ENCODE measurements around the gene ATL1. TPM values are rescaled to one million over a fixed set of nuclear protein-coding genes. Genes with fewer than 3 reads are reported as not detected.

The ATL1 gene
- total and polyA plus RNA-seq, 2 of the 4 experiments (the other 2 are of a cell fraction), result 6.0 to 12.2 TPM

DNA sequence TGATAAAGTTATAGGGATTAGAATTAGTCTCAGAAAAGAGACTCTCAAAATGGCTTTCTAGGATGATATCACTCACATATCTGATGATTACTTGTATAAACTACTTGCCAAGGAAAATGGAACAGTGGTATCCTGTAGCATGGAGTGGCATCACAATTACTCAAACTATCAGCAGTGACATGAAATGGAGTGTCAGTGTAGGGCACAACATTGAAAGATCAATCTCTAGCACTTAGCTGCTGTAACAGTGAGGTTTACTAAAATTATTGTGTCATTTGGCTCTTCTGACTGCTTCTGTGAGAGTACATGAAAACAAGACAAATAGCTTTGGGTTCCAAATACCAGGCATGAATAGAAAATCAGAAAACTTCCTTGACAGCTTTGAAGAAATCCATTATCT, 20.9 kb upstream of the ATL1 start:
- H3K9me3 ChIP-seq (ENCODE audit: control insufficient read depth, insufficient read depth, low read length), result no peaks in the 10 kb centered on the region
- no peak overlapping the region for H2BK5ac ChIP-seq (ENCODE audit: low read depth, low read length, poor library complexity, severe bottlenecking)
- H2BK20ac ChIP-seq (ENCODE audit: low read depth, low read length), result no peak overlapping the region
- H3K4ac ChIP-seq (ENCODE audit: low read depth, low read length), result no peak overlapping the region
- intact Hi-C loops (cut with micrococcal nuclease), result loop anchor here (10.0 kb wide), 1 partner anchor 304 kb away; the partner anchor contains the start of gene SOS2
- no peak overlapping the region for H2AK5ac ChIP-seq (ENCODE audit: low read depth, low read length)
- no peaks in the 10 kb centered on the region for H3K4me1 ChIP-seq (ENCODE audit: control insufficient read depth, insufficient read depth, low read length)
- no peak overlapping the region for H2AFZ ChIP-seq (replicated peaks; ENCODE audit: low read length, poor library complexity)
- POLR2A ChIA-PET (ENCODE audit: unreplicated experiment), result no interaction called here
- CTCF ChIA-PET, result interaction anchor here (0.9 kb wide), 1 partner anchor 240 kb away, joined by 4 read pairs; no protein-coding TSS in a partner anchor
- no peaks in the 10 kb centered on the region for H4K20me1 ChIP-seq (ENCODE audit: insufficient read depth, low read length)
- no peaks in the 10 kb centered on the region for H3K36me3 ChIP-seq (ENCODE audit: control insufficient read depth, insufficient read depth, low read length)
- DNase-seq (no peak), ATAC-seq (ENCODE audit: low read depth) (no peak)
- in situ Hi-C loops (cut with MboI; ENCODE audit: low sequenced_read_pairs), result no loop called here
- no peak overlapping the region for H2AK9ac ChIP-seq (replicated peaks; ENCODE audit: low read depth, low read length, poor library complexity)
- no peaks in the 10 kb centered on the region; the same call in 1 of the 2 replicates for H3K27me3 ChIP-seq (ENCODE audit: control insufficient read depth, insufficient read depth, low read length)
- no peak overlapping the region for H4K91ac ChIP-seq (ENCODE audit: insufficient read depth, low read depth, low read length)
- H3K23ac ChIP-seq (ENCODE audit: low read depth, low read length), result no peak overlapping the region
- H2BK15ac ChIP-seq (ENCODE audit: low read depth, low read length), result no peak overlapping the region
- H3K9me1 ChIP-seq (ENCODE audit: insufficient read depth, low read length), result no peaks in the 10 kb centered on the region
- no peak overlapping the region for H3K18ac ChIP-seq (ENCODE audit: low read depth, low read length)
- no peak overlapping the region for H2BK120ac ChIP-seq (ENCODE audit: low read depth, low read length)
- no peak overlapping the region for H3K4me3 ChIP-seq (ENCODE audit: insufficient read depth, low read depth, low read length)
- dilution Hi-C loops (cut with HindIII; ENCODE audit: low sequenced_read_pairs, unreplicated experiment), result no loop called here
- H3K9ac ChIP-seq (ENCODE audit: low read depth, low read length), result no peak overlapping the region
- no peak overlapping the region for H3K4me2 ChIP-seq (ENCODE audit: low read depth, low read length)
- BruUV-seq (replicated peaks), result no TSS peak
- H3K56ac ChIP-seq (ENCODE audit: extremely low read depth, insufficient read depth, low read length), result no peak overlapping the region
- H4K8ac ChIP-seq (ENCODE audit: low read depth in 2 of 2, low read length in 2 of 2), result no peak overlapping the region
- no peak overlapping the region for H3K27ac ChIP-seq (ENCODE audit: insufficient read depth, low read length)
- no peak overlapping the region for H4K5ac ChIP-seq (ENCODE audit: low read depth, low read length)
- no peaks in the 10 kb centered on the region for H3K79me1 ChIP-seq (ENCODE audit: low read depth in 1 of 2, low read length in 2 of 2)
- TF ChIP-seq RFX5 (IDR thresholded peaks at IDR 0.05; ENCODE audit: low read depth, low read length) (no peak), FOS (IDR thresholded peaks at IDR 0.05; ENCODE audit: low read depth, low read length) (no peak), MAFK (IDR thresholded peaks at IDR 0.05; ENCODE audit: low read depth, low read length) (no peak), BHLHE40 (IDR thresholded peaks at IDR 0.05; ENCODE audit: low read depth, low read length) (no peak), SMC3 (IDR thresholded peaks at IDR 0.05; ENCODE audit: low read depth, low read length) (no peak), ELK1 (IDR thresholded peaks at IDR 0.05; ENCODE audit: borderline replicate concordance, low read depth, low read length) (no peak), NFE2L2 (IDR thresholded peaks at IDR 0.05; ENCODE audit: low read depth, low read length) (no peak), MAZ (IDR thresholded peaks at IDR 0.05; ENCODE audit: borderline replicate concordance, low read depth, low read length) (no peak), USF2 (IDR thresholded peaks at IDR 0.05; ENCODE audit: low read depth, low read length) (no peak)
- H3K14ac ChIP-seq (replicated peaks; ENCODE audit: low read depth, low read length), result no peak overlapping the region

Data from IMR-90 (cell line).